A549 (cell line): ENCODE results near the gene NEURL1. TPM values are rescaled to one million over a fixed set of nuclear protein-coding genes. Genes with fewer than 3 reads are reported as not detected.

Source experiments
- ATAC-seq, 2 experiments: fragments of 200-7000 bp in 1 of 2; fragments of >200 bp in 1 of 2; cut with Nextera tagmentation in 1 of 2; cut with Tn5 transposase in 1 of 2; 3 replicates each; pipeline versions ENCODE4 v1.8.0 to v1.9.1; 2018 to 2020; ENCODE audit warnings: mild to moderate bottlenecking in 1 of 2, moderate library complexity in 1 of 2
- CTCF ChIA-PET: fragments of 300-600 bp; sonication (Branson Sonifier 250); formaldehyde crosslinking; extraction: SDS; loops from one replicate; lab custom pipeline; 2021; ENCODE audit warnings: antibody characterized with exemption, inconsistent platforms; lab: Yijun Ruan, JAX
- POLR2A ChIA-PET: fragments of 350-600 bp; formaldehyde crosslinking; extraction: SDS; loops from one replicate; lab custom pipeline; 2021; ENCODE audit warnings: antibody characterized with exemption, inconsistent platforms; lab: Yijun Ruan, JAX
- DNase-seq, 2 experiments: peaks; one replicate each; pipeline versions ENCODE4 v3.0.0 to v3.0.0-alpha.2; 2011 to 2016; ENCODE audit warnings: low read depth in 1 of 2, low spot score in 1 of 2
- FAIRE-seq: peaks from 2 replicates; lab custom pipeline; 2011; peaks lifted over from hg19 to GRCh38; lab: Jason Lieb, UNC
- H3K27ac ChIP-seq, 2 experiments: fragments of >200 bp; sonication (Bioruptor Twin); formaldehyde crosslinking; 3 replicates each; pipeline ENCODE4 v1.5.1; 2016 to 2017
- H3K4me1 ChIP-seq: fragments of >200 bp; sonication (Bioruptor Twin); formaldehyde crosslinking; 3 replicates; pipeline ENCODE4 v1.6.1; 2016
- H3K4me2 ChIP-seq: fragments of >200 bp; sonication (Bioruptor Twin); formaldehyde crosslinking; 3 replicates; pipeline ENCODE4 v1.6.1; 2016
- H3K4me3 ChIP-seq: fragments of >200 bp; sonication (Bioruptor Twin); formaldehyde crosslinking; 3 replicates; pipeline ENCODE4 v1.5.1; 2016
- H3K9me3 ChIP-seq: fragments of >200 bp; sonication (Bioruptor Twin); formaldehyde crosslinking; 3 replicates; pipeline ENCODE4 v1.6.1; 2016
- BHLHE40 ChIP-seq: IDR thresholded peaks from 2 replicates; pipeline ENCODE4 v1.6.1; 2012; ENCODE audit warnings: low read depth, low read length, inconsistent platforms
- CBX2 ChIP-seq: fragments of 200-600 bp; sonication (generic); IDR thresholded peaks from 2 replicates; pipeline ENCODE4 v1.6.1; 2016; ENCODE audit warnings: low read depth, mild to moderate bottlenecking, borderline replicate concordance
- CBX8 ChIP-seq: fragments of 200-600 bp; sonication (generic); IDR thresholded peaks from 2 replicates; pipeline ENCODE4 v1.6.1; 2016
- EHF ChIP-seq: fragments of 250-450 bp; sonication (Bioruptor Pico); IDR thresholded peaks from 2 replicates; pipeline ENCODE4 v1.5.0; 2020; ENCODE audit warnings: mild to moderate bottlenecking
- EP300 ChIP-seq, 2 experiments: fragments of >200 bp; sonication (Bioruptor Twin); formaldehyde crosslinking; IDR thresholded peaks; 2 replicates in 1 of 2; 3 replicates in 1 of 2; pipeline ENCODE4 v1.6.1; 2016 to 2017
- GATA3 ChIP-seq: IDR thresholded peaks from 2 replicates; pipeline ENCODE4 v1.6.1; 2012; ENCODE audit warnings: borderline replicate concordance
- HDAC2 ChIP-seq: fragments of 200-600 bp; sonication (generic); IDR thresholded peaks from 2 replicates; pipeline ENCODE4 v1.6.1; 2016
- JUN ChIP-seq, 2 experiments: fragments of >200 bp; sonication (Bioruptor Twin); formaldehyde crosslinking; IDR thresholded peaks; 2 replicates in 1 of 2; 3 replicates in 1 of 2; pipeline ENCODE4 v1.6.1; 2016 to 2017
- MAZ ChIP-seq: fragments of 150-350 bp; IDR thresholded peaks from 2 replicates; pipeline ENCODE4 v1.6.1; 2014; ENCODE audit warnings: antibody characterized with exemption, low read depth, low read length, borderline replicate concordance
- MYC ChIP-seq: IDR thresholded peaks from 2 replicates; pipeline ENCODE4 v1.6.1; 2012; ENCODE audit warnings: mild to moderate bottlenecking, inconsistent platforms, low read length, improper control_type of control experiment, borderline replicate concordance
- NFE2L2 ChIP-seq: fragments of 150-350 bp; conservative IDR thresholded peaks from 2 replicates; pipeline ENCODE4 v1.6.1; 2014; ENCODE audit warnings: low read length
- NR3C1 ChIP-seq: fragments of >200 bp; sonication (Bioruptor Twin); formaldehyde crosslinking; IDR thresholded peaks from 3 replicates; pipeline ENCODE4 v1.6.1; 2017
- PHF8 ChIP-seq: fragments of 200-600 bp; sonication (generic); IDR thresholded peaks from 2 replicates; pipeline ENCODE4 v1.6.1; 2016; ENCODE audit warnings: low read depth, mild to moderate bottlenecking, antibody characterized with exemption, moderate library complexity, borderline replicate concordance
- RAD21 ChIP-seq, 2 experiments: fragments of >200 bp in 1 of 2; sonication (Bioruptor Twin) in 1 of 2; formaldehyde crosslinking in 1 of 2; IDR thresholded peaks in 1 of 2; conservative IDR thresholded peaks in 1 of 2; 2 replicates in 1 of 2; 3 replicates in 1 of 2; pipeline ENCODE4 v1.6.1; 2012 to 2018; ENCODE audit warnings: inconsistent platforms in 1 of 2
- RCOR1 ChIP-seq: fragments of 150-350 bp; IDR thresholded peaks from 2 replicates; pipeline ENCODE4 v1.6.1; 2014; ENCODE audit warnings: antibody characterized with exemption, low read length, low read depth
- SMC3 ChIP-seq: fragments of >200 bp; sonication (Bioruptor Twin); formaldehyde crosslinking; IDR thresholded peaks from 3 replicates; pipeline ENCODE4 v1.6.1; 2018; ENCODE audit warnings: inconsistent platforms
- TFCP2L1 ChIP-seq: fragments of 250-450 bp; sonication (Bioruptor Pico); IDR thresholded peaks from 2 replicates; pipeline ENCODE4 v1.5.0; 2021; ENCODE audit warnings: mild to moderate bottlenecking
- TP53 ChIP-seq: fragments of 250-450 bp; sonication (Bioruptor Pico); IDR thresholded peaks from 2 replicates; pipeline ENCODE4 v1.5.0; 2021; ENCODE audit warnings: mild to moderate bottlenecking, moderate library complexity
- ZSCAN20 ChIP-seq: fragments of 250-450 bp; sonication (Bioruptor Pico); IDR thresholded peaks from 2 replicates; pipeline ENCODE4 v1.8.0; 2022; ENCODE audit warnings: mild to moderate bottlenecking, moderate library complexity
- WGBS: methylation state at CpG from one replicate; pipeline ENCODE4 v1.1.6; 2017; ENCODE audit errors: missing lambda C conversion rate; 5-methylcytosine and 5-hydroxymethylcytosine counted together
- polyA plus RNA-seq, 4 experiments: library from polyadenylated mRNA; depleted of rRNA in 3 of 4; stranded (reverse); fragments of >200 nt; fragmentation: RNase III in 1 of 4; extraction: RNeasy Plus Mini Kit Qiagen cat#74134 plus additional on column Dnase treatment in 1 of 4; gene quantifications; 2 replicates in 3 of 4; 3 replicates in 1 of 4; pipeline ENCODE4 v1.2.3, GENCODE V29; 2011 to 2017
- TF ChIP-seq, protein P1 (sequence below): IDR thresholded peaks from 2 replicates; pipeline ENCODE4 v1.6.1; 2012; ENCODE audit warnings: low read depth, borderline replicate concordance
- TF ChIP-seq, protein P2 (sequence below): fragments of >200 bp; sonication (Bioruptor Twin); formaldehyde crosslinking; IDR thresholded peaks from 3 replicates; pipeline ENCODE4 v1.5.1; 2016

The NEURL1 gene
- polyA plus RNA-seq, 2 of the 4 experiments (the other 2 are of a cell fraction), result 0.06 to 0.37 TPM

DNA sequence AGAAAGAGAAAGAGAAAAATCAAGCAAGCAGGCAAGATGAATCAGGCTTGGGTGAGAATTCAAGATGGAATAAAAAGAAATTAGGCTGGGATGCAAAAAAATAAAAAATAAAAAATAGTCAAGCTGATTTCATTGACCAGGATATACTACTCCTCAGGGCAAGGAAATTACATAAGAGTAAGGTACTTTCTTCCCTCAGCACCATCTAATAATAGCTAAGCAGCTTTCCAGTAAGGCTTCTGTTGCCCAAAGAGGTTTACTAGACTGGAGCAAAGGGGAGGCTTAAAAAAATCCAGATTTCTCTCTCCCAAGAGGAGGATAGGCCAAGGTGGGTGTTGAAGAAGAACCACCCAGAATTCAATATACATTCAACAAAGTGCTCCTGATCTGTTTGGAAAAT, 93.6 kb downstream of the NEURL1 start:
- ATAC-seq (no peak), FAIRE-seq (no peak), DNase-seq (no peak)
- no peaks in the 10 kb centered on the region for H3K4me1 ChIP-seq
- ChIA-PET CTCF (interaction anchor here (0.8 to 1.3 kb wide), 2 partner anchors 12 to 22 kb away, joined by 4 to 6 read pairs; no protein-coding TSS in a partner anchor), POLR2A (no interaction called here)
- no peaks in the 10 kb centered on the region for H3K9me3 ChIP-seq
- TF ChIP-seq ZSCAN20 (CRISPR knock-in tag), result no peak
- TF ChIP-seq EP300 (IDR thresholded peaks at IDR 0.05), result no peak
- H3K4me2 ChIP-seq, result no peak overlapping the region
- no peak overlapping the region for H3K27ac ChIP-seq
- H3K4me3 ChIP-seq, result no peak overlapping the region

DNA sequence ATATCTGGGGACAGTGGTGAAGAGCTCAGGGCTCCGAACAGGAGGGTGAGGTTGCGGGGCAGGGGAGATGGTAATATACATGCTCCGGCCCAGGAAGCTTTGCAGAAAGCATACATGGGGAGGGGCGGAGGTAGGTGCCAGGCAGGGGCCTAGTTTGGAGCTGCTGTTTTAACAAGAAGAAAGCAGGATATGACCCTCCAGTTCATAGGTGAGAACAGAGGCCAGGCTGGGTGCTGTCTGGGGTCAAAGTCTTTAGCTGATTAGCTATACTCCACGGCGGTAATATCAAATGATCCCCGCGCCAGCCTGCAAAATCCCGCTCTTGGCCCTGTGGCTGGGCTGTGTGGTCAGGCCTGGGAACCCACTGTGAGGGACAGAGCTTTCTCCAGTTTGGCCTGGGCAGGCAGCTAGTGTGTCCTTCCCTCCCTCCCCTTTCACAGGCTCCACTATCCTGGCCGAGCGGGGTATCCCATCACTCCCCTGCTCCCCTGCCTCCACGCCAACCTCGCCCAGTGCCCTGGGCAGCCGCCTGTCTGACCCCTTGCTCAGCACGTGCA, 95.6 kb downstream of the NEURL1 start:
- TF ChIP-seq HDAC2, result no peak
- TF ChIP-seq RCOR1, result no peak
- TF ChIP-seq CBX8, result no peak
- TF ChIP-seq PHF8, result no peak
- TF ChIP-seq ZSCAN20 (CRISPR knock-in tag), result no peak
- no peak for TF ChIP-seq EHF (CRISPR knock-in tag)
- TF ChIP-seq EP300 (IDR thresholded peaks at IDR 0.05), result no peak
- no peak for TF ChIP-seq MYC
- TF ChIP-seq, protein P1, sequence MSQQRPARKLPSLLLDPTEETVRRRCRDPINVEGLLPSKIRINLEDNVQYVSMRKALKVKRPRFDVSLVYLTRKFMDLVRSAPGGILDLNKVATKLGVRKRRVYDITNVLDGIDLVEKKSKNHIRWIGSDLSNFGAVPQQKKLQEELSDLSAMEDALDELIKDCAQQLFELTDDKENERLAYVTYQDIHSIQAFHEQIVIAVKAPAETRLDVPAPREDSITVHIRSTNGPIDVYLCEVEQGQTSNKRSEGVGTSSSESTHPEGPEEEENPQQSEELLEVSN, result no peak
- no peak for TF ChIP-seq RAD21 (conservative IDR thresholded peaks at IDR 0.05 in 1 of 2, IDR thresholded peaks at IDR 0.05 in 1 of 2)
- TF ChIP-seq, protein P2, sequence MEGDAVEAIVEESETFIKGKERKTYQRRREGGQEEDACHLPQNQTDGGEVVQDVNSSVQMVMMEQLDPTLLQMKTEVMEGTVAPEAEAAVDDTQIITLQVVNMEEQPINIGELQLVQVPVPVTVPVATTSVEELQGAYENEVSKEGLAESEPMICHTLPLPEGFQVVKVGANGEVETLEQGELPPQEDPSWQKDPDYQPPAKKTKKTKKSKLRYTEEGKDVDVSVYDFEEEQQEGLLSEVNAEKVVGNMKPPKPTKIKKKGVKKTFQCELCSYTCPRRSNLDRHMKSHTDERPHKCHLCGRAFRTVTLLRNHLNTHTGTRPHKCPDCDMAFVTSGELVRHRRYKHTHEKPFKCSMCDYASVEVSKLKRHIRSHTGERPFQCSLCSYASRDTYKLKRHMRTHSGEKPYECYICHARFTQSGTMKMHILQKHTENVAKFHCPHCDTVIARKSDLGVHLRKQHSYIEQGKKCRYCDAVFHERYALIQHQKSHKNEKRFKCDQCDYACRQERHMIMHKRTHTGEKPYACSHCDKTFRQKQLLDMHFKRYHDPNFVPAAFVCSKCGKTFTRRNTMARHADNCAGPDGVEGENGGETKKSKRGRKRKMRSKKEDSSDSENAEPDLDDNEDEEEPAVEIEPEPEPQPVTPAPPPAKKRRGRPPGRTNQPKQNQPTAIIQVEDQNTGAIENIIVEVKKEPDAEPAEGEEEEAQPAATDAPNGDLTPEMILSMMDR, result no peak
- no peak overlapping the region for H3K27ac ChIP-seq
- no peak overlapping the region for H3K4me3 ChIP-seq
- WGBS, result 83% methylated on average over 15 of the region's 15 CpGs
- no peaks in the 10 kb centered on the region for H3K9me3 ChIP-seq
- no peak for DNase-seq
- ChIA-PET CTCF (interaction anchor here (0.6 to 18.9 kb wide), 11 partner anchors 8 to 172 kb away, joined by 3 to 265 read pairs (median 6); no protein-coding TSS in a partner anchor), POLR2A (no interaction called here)
- no peak for FAIRE-seq
- no peak overlapping the region for H3K4me2 ChIP-seq
- ATAC-seq, result no peak
- H3K4me1 ChIP-seq, result no peaks in the 10 kb centered on the region

DNA sequence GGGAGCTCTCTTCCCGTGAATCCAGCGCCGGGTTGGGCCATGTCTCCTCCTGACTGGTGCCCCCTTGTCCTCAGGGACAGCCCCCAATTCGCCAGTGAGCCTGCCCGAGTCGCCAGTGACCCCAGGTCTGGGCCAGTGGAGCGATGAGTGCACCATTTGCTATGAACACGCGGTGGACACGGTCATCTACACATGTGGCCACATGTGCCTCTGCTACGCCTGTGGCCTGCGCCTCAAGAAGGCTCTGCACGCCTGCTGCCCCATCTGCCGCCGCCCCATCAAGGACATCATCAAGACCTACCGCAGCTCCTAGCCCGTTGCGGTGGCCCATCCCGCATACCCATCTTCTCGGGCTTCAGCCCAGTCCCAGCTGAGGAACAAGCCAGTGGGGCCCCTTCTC, 96.6 kb downstream of the NEURL1 start:
- Histone ChIP-seq H3K4me1 (no peaks in the 10 kb centered on the region), H3K4me2 (no peak overlapping the region), H3K4me3 (no peak overlapping the region), H3K27ac (no peak overlapping the region), H3K9me3 (no peaks in the 10 kb centered on the region)
- ATAC-seq (no peak), DNase-seq (no peak), FAIRE-seq (no peak)
- TF ChIP-seq NR3C1 (no peak), BHLHE40 (no peak), MAZ (no peak), SMC3 (no peak), NFE2L2 (no peak), CBX2 (no peak), GATA3 (no peak), TP53 (CRISPR knock-in tag) (no peak), EP300 (IDR thresholded peaks at IDR 0.05) (no peak), JUN (IDR thresholded peaks at IDR 0.05) (no peak), TFCP2L1 (CRISPR knock-in tag) (no peak)
- TF ChIP-seq, protein P2, result no peak
- CTCF ChIA-PET, result interaction anchor here (0.8 to 18.9 kb wide), 7 partner anchors 9 to 105 kb away, joined by 3 to 265 read pairs (median 6); no protein-coding TSS in a partner anchor
- POLR2A ChIA-PET, result no interaction called here
- WGBS, result 85% methylated on average over 20 of the region's 20 CpGs
